ENCODE data around the gene GNA12. TPM values are rescaled to one million over a fixed set of nuclear protein-coding genes. Genes with fewer than 3 reads are reported as not detected.

Gene GNA12
- total RNA-seq, 4 donors from 2014 or later = 23.3 to 30.5 (median 28.7) TPM

GRCh38 chr7:2761131-2761624, 82.9 kb downstream of the GNA12 start:
- no peak for TF ChIP-seq CTCF (IDR thresholded peaks at IDR 0.05; ENCODE audit: low read depth)

GRCh38 chr7:2760098-2760889, 83.8 kb downstream of the GNA12 start:
- no peak for TF ChIP-seq CTCF (IDR thresholded peaks at IDR 0.05; ENCODE audit: low read depth)

- no peak for TF ChIP-seq CTCF (IDR thresholded peaks at IDR 0.05; ENCODE audit: low read depth)
Observed at GRCh38 chr7:2759736-2760097, 84.4 kb downstream of the GNA12 start.

- TF ChIP-seq CTCF (IDR thresholded peaks at IDR 0.05; ENCODE audit: low read depth) = no peak
Observed at GRCh38 chr7:2758673-2759616, 85.2 kb downstream of the GNA12 start.

- no peak for TF ChIP-seq CTCF (IDR thresholded peaks at IDR 0.05; ENCODE audit: low read depth)
Observed at GRCh38 chr7:2757904-2758672, 86.0 kb downstream of the GNA12 start.

GRCh38 chr7:2757361-2757903, 86.7 kb downstream of the GNA12 start:
- no peak for TF ChIP-seq CTCF (IDR thresholded peaks at IDR 0.05; ENCODE audit: low read depth)
